Globus pallidus (tissue), 1 donor: ENCODE data around the gene BRD3OS.

Experiments
- DNase-seq: peaks from one replicate; pipeline ENCODE4 v3.0.0-alpha.2; 2015; ENCODE audit warnings: low spot score

Gene BRD3OS

DNA sequence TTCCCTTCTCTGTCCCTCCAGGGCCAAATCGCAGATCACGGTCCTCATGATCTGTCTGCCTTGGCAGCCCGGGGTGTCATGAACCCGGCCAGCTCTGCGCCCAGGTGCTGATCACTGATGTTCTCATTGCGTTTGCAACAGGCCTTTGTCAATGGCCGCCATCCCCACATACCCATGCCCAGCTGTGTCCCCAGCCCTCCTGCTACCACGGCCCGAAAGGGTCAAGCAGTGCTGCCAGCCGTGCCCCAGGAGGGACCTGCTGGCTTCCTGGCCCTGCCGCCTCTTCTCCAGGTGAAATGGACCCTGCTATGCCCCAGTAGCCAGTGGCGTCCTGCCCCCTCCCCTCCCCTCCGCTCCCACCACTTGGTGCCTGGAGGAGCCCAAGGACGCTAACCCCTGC lies 20.4 kb upstream of the BRD3OS start:
- DNase-seq = no peak

DNA sequence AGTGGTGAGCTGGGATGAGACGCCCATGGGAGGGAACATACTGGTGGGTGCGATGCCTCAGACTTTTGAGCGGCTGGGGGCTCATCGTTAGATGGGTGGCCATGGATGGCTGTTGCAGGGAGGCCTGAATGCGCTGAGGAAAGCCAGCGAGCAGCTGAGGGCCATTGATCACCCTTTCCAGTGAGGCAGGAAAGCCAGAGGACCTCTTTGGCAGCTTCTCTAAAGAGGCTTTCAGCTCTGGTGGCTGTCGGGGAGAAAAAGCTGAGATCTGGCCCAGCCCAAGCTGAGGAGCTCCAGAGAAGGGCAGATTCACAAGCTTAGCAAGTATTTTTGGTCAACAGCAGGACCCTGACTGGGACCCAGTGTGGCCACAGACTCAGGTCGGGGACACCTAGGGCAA lies 19.9 kb upstream of the BRD3OS start:
- DNase-seq = no peak

DNA sequence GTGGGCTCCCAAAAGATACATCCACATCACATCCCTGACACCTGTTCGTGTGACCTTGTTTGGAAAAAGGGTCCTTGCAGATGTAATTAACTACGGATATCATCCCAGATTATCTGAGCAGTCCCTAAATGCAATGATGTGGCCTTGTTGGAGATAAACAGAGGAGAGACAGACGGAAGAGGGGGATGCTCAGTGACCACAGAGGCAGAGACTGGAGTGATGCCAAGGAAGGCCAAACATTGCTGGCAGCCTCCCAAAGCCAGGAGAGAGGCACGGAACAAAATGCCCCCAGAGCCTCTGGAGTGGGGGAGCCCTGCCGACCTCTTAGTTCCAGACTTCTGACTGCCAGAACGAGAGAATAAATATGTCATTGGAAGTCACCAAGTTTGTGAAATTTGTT lies 18.1 kb upstream of the BRD3OS start:
- no peak for DNase-seq

DNA sequence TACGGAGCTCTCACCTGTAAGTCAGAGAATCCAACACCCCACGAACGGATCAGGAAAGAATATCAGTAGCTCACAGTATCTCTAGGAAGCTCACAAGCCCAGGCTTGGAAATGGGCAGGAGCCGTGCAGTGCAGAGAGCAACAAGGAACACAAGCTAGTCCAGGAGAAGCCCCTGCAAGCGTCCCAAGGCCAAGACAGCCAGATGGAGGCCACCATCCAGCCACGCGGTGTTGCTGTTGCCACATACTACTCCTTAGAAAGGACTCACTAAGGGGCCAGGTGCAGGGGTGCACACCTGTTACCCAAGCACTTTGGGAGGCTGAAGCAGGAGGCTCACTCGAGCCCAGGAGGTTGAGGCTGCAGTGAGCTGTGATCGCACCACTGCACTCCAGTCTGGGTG lies 17.7 kb upstream of the BRD3OS start:
- no peak for DNase-seq

DNA sequence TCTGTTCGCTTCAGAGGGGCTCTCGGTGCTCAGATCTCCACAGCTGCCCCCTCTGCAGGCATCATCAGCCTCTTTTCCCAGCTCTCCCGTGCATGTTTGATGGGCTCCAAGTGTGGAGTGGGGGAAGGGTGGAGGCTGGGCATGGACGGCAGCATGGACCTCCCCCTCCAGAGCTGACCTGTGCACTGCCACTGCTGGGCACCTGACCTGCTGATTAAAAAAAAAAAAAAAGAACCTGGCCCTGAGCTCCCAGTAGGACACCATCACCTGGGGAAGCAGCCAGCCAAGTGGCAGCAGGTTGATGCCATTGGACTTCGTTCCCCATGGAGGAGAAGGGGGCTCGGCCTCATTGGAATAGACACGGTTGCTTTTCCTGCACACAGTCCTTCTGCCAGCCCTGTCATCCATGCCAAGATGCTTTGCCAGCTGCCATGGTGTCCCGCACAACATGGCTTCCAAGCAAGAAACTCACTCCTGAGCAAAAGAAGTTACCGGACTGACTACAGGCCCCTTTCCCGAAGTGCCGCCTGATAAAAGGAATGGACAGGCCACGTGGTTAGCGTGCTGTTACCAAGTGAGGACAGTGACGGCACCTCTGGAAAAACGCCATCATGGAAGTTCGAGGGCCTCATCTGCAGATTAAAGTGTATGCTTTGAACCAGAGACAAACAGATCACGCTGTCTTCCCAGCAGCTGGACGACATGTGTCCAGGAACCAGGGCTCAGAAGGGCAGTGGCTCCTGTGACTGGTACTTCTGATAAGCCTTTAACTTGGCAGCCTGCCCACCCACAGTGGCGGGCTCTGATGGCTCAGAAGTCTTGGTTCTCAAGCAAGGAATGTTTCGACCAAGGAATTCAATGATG lies 14.7 kb upstream of the BRD3OS start:
- no peak for DNase-seq

DNA sequence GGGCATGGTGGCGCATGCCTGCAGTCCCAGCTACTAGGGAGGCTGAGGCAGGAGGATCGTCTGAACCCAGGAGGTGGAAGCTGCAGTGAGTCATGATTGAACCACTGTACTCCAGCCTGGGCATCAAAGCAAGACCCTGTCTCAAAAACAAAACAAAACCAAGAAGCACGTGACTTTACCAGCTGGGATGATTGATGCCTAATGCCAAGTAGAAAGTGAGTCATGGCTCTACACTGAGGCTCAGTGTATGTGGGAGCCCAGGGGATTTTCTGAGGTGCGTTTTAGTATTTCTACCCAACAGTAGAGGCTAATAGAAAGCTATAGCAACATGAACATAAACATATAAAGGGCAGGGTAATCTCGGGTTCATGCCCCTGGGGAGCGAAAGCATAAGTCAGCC lies 13.9 kb upstream of the BRD3OS start:
- no peak for DNase-seq

DNA sequence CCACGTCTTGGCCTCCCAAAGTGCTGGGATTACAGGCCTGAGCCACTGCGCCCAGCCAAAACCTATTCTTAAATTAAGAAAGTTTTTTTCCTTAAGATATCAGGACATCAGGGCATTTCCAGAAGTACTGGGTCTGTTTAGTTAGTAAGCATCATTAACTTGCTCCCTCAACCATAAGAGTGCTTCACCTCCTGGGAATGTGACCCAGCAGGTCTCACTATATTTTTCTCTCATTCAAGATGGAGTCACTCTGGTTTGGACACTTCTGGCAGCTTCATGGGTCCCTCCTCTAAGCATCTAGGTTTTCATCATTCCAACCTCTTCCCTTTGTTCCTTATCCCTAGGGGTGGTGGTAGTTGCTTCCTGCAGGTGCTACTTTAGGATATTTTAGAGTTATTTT lies 10.3 kb upstream of the BRD3OS start:
- no peak for DNase-seq

DNA sequence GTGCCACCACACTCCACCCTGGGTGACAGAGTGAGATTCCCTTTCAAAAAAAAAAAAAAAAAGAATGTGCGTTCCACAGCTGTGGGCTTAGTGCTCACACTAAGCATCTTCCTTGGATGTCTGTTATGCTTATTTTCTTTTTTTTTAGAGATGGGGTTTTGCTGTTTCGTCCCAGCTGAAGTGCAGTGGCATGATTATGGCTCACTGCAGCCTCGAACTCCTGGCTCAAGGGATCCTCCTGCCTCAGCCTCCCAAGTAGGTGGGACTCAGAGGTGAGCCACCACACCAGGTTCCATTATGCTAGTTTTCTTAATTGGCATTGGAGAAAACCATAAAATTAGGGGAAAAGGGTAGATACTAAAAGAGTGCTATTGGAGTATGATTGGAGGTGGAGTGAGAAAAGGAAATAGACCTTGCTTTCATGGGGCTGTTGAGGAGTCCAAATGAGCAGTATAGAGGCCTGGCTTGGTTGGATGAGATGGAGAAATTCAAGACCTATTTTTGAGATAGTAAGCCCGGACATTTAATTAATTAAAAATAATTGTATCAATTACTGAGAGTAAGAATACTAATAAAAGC lies 978 bp upstream of the BRD3OS start:
- peak; percentile 28 for DNase-seq

DNA sequence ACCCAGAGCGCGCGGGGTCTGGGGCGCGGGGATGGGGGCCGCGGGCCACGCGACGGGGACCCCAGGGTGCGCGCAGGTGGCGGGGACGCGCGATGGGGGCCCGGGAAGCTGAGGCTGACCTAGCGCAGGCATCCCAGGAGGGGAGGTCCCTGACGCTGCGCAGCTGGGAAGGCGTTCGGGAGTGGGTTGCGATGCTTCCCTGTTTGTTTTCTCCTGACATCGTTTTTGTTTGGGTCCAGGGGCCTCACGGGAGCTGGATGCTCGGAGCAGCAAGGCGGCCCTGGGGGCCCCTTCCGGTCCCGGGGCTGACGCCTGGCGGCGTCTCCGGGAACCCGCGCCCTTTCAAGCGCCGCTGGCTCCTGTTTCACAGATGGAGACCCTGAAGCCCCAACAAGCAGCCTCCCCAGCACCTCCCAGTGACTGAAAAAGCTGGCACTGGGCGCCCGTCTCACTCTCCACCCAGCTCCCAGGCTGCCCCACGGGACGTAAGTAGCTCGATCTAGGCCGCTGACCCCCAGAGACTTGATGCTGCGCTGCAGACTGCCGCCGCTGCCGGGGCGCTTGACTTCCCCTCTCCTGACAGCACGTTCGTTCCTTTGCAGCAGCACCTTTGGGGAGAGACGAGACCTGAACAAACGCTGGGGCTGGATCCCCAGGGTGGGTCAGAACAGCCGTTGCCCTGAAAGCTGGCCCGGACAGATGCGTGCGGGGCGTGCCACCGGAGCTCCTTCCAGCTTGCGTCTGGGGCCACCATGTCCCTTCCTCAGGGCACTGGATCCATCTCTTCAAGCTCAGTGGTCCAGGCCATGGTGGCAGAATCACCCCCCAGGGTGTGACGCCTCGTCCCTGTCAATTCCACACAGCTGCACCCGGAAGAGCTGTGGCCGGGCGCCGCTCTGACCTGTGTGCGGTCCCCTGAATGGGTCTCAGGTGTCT lies 593 bp downstream of the BRD3OS start:
- peak; percentile 36 for DNase-seq

DNA sequence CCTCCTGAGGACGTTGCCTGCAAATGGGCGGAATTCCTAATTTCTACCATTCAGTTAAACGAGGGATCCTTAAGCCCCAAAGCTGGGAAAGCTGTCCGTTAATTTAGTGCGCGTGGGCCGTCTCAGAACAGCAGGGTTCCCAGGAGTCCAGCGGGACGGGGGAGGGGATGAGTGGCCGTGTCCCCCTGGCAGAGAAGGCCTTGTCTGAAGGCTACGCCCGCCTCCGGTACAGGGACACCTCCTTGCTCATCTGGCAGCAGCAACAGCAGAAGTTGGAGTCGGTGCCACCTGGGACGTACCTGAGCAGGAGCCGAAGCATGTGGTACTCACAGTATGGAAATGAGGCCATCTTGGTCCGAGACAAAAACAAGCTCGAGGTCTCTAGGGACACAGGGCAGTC lies 1.3 kb downstream of the BRD3OS start:
- DNase-seq = no peak

DNA sequence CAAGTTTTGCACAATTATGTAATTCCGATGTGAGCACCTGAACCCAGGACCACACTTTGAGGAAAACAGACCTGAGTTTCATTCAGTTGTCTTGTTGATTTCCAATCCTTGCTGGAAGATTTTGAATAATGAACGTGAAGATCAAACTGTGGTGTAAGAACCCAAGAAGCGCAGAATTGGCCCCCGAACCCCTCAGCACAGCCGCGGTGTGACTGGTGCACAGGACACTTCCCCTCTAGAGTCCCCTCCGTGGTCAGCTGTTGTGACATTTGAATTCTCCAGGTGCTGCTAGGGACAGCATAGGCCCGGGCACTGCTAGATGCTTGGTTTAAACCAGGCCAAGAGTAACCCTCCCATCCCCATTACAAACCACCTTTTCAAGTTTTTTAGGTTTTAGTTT lies 1.7 kb downstream of the BRD3OS start:
- DNase-seq = no peak

DNA sequence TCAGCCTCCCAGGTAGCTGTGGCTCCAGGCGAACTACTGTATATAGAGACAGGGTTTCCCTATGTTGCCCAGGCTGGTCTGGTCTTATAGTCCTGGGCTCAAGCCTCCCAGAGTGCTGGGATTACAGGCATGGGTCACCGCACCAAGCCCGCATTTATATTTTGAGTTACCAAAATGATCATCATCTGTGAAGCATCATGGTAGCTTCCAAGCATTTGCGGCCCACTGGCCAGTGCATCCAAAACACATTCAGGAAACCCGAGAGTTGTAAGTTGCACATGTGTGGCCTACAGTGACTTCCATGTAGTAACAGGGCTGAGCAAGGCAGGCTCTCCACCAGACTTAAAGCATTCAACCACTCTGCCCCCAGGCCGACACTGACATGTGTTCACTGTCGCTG lies 2.3 kb downstream of the BRD3OS start:
- no peak for DNase-seq

DNA sequence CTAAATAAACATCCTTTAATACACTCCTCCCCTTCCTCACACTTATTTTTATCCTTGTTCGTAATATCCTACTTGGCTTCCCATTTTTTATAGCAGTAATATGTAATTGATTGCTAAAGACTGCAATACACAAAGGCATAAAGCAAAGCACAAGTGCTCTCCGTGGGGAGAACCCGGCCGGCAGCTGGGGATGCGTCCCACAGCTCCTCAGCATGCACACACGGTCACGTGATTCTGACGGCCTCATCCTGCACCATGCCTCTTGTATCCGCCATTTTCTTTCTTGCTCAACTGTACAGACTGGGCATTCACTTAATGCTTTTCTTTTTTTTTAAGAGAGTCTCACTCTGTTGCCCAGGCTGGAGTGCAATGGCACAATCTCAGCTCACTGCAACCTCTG lies 2.8 kb downstream of the BRD3OS start:
- DNase-seq = no peak

DNA sequence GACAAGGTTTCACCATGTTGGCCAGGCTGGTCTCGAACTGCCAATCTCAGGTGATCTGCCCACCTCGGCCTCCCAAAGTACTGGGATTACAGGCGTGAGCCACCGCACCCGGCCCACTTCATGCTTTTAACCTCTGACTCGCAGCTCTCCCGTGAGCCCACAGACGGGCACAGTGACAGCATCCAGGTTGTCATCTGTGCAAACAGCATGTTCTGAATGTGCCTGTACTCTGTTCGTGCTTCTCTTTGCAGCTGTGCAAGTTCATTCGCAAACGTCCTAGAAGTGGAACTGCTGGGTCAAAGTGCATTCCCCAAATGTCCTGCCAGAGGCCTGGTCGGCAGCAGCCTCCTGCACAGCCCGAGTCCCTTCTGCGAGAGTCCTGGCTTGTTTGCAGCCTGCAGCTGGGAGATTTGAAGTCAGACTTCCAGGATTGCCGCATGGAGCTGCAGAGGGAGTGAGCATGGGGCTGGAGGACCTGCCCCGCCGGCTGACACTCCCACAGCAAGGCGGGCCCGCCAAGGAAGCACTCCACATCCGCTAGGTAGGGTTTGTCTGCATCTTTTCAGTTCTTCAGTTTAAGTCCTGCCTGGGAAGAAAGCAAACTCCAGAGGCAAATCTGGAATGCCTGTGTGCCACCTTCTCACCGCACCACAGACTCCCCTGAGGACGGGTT lies 3.4 kb downstream of the BRD3OS start:
- no peak for DNase-seq

DNA sequence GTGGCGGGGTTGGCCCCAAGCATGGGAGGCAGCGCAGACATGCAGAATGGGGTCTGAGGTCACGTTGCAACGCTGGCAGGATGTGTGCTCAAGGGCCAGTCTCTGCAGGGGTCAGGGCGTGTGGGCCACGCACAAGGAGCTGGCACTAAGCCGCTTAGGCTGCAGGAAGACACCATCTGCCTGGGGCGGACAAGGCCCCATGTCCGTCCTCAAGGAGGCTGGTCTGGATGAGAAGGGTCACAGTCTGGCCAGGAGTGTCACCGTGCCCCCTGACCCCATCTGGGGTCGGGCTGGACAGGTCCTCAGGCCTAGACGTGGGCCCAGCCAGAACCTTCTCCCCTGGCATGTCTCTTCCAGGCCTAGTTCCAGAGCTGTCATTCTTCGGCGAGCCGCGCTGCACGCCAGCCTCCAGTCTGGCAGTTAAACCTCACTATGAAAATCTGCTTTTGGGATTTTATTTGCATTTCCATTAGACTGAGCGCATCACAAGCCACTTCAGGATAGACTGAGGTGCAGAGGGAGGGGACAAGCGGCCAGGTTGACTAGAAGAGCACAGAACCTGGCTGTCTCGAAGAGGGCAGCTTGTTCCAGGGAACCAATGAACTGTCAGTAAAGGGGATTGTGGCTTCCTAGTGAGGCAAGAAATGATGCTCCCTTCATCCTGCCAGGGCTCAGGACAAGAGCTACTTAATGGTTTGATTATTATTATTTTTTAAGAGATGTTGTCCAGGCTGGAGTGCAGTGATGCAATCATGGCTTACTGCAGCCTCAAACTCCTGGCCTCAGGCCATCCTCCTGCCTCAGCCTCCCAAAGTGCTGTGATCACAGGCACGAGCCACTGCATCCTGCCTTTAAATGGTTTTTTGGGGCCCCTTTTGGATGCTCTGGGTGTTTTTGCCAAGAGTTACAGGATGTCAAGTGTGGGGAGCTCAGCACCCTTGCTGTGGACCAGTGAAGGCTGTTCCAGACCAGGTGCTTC lies 4.3 kb downstream of the BRD3OS start:
- DNase-seq = no peak

DNA sequence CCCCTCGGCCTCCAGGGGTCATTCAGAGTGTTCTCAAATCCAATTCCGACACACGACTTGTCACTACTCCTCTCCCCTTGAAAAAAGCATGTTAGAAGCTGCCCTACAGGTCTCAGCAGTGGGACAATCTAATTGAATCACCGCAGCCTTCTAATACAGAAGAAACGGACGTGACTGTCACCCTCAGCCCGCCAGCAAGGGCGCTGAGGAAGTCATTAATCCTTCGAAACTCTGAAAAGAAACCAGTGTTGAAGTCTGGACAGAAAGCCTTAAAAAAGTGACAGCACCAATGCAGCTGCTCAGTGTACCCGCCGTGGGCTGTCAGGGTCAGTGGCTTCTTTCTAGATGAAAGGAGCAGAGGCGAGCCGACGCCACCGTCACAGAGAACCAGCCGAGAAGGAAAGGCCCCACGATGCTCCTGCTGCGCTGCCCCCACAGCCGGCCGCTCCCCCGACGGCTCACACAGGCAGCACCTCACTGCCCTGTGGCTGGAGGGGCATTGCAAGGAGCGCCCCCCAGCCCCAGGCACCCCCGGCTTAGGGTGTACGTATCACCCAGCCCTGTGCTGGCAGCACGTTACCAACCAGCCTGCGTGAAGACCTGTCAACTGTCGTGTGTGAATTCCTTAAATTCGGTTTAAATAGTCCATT lies 5.7 kb downstream of the BRD3OS start:
- DNase-seq = no peak

DNA sequence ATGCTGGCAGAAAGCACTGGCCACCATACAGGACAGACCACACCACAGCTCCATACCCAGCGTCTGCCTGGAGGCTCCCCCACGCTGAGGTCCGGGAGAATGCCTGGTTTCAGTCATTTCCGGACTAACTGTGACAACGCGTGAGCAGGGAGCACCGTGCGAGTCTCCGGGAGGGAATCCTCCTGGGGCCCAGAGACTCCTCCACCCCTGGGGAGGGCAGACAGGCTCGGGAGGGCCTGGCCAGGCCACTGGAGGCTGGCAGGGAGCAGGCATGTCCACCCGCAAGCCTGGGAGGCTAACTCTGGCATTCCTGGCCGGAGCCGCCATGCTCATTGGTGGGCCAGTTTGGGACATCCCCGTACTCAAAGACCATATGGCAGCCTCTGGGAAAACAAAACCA lies 6.5 kb downstream of the BRD3OS start:
- DNase-seq = no peak

DNA sequence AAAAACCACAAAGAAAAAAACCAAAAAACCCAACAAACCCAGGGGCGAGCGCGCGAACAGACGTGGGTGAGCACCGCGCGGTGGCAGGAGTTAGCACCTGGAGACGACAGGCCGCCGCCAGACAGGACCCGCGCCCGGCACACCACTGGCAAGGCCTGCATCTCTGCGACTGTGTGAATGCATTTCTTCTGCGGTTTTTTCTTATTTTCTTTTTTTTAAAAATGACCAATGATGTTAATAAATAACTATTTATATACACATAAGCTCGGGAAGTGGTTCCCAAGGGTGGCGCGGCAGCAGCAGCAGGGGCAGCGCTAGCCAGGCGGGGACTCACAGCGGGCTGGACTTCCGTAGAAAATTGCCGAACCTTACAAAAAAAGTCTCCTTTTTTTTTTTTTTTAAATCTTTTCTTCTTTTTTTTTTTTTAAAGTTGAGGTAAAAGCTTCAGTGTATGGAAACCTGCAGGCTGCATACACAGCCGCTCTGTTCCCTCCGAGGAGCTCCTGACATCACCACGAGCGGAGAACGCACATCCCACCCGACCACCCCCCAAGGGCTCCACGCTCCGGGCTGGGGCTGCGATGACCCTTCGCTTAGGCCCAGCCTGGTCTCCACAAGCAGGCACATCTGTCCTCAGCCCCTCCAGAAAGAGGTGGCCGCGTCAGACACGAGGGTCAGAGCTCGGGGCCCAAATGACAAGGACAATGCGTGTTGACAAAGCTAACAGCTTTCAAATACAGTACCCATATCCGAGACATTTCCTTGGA lies 7.4 kb downstream of the BRD3OS start:
- DNase-seq = no peak

DNA sequence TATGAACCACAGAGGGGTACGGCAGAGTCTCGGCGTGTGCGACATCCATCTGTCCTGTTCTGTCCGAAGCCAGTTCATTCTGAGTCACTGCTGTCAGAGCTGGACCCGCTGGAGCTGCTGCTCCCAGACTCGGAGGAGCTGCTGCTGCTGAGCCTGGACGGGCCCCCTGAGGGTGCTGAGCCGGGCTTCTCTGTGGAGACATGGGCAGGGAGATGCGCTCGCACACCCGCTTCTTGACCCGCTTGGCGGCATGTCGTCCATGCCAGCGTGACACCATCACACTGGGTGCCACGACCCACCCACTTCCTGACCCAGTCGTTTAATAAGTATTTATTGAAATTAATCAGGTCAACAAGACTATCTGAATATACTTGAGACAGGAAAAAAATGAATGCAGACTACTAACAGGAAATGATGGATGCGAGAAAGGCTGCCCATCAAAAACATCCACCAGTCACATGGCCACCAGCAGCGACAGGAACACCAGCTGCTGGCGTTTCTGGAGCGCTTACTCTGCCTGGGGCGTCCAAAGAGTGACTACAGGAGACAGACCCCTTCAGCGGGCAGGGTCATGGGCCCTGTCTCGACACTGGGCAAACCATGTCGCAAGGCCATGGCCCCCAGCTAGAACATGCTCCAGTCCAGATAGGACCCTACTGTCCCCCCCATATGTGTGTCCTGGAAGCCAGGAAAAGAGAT lies 8.4 kb downstream of the BRD3OS start:
- DNase-seq = no peak
